ENCODE data around the gene NAGA. TPM values are rescaled to one million over a fixed set of nuclear protein-coding genes. Genes with fewer than 3 reads are reported as not detected.
"Not testable (repeated sequence)": the region's sequence is repeated elsewhere in the genome, so short reads cannot be mapped to it uniquely, and the experiment has no call there.

Gene NAGA
- total RNA-seq: 10 to 100 TPM in 3 of 4 donors, 1 to 10 TPM in 1; 9.5 to 44.0 (median 28.8) TPM

- Histone ChIP-seq H3K4me3 (peak within 1 kb of the TSS; percentile 67 to 69), H3K4me1 (peaks cover 0 to 20% of the 10 kb centered on the region in 2 donors), H3K9me3 (no peaks in the 10 kb centered on the region), H3K27me3 (no peaks in the 10 kb centered on the region), H3K36me3 (no peaks in the 10 kb centered on the region), H3K27ac (peak within 1 kb of the TSS; percentile 89 to 94)
- intact Hi-C loops (cut with DNase I; ENCODE audit: low total_unique reads): no loop called here
- peak; percentile 86 to 90 for TF ChIP-seq POLR2A (IDR thresholded peaks at IDR 0.05)
- TF ChIP-seq, protein P1, sequence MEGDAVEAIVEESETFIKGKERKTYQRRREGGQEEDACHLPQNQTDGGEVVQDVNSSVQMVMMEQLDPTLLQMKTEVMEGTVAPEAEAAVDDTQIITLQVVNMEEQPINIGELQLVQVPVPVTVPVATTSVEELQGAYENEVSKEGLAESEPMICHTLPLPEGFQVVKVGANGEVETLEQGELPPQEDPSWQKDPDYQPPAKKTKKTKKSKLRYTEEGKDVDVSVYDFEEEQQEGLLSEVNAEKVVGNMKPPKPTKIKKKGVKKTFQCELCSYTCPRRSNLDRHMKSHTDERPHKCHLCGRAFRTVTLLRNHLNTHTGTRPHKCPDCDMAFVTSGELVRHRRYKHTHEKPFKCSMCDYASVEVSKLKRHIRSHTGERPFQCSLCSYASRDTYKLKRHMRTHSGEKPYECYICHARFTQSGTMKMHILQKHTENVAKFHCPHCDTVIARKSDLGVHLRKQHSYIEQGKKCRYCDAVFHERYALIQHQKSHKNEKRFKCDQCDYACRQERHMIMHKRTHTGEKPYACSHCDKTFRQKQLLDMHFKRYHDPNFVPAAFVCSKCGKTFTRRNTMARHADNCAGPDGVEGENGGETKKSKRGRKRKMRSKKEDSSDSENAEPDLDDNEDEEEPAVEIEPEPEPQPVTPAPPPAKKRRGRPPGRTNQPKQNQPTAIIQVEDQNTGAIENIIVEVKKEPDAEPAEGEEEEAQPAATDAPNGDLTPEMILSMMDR (IDR thresholded peaks at IDR 0.05): peak in 1 of 4 experiments; percentile 15
- peak; percentile 94 to 96 for DNase-seq
Measured at GRCh38 chr22:42070517-42071422, at the start of gene NAGA. TSS of gene NAGA (minus strand) at chr22:42070812. CDS start at chr22:42070297, 515 bp downstream.

DNA sequence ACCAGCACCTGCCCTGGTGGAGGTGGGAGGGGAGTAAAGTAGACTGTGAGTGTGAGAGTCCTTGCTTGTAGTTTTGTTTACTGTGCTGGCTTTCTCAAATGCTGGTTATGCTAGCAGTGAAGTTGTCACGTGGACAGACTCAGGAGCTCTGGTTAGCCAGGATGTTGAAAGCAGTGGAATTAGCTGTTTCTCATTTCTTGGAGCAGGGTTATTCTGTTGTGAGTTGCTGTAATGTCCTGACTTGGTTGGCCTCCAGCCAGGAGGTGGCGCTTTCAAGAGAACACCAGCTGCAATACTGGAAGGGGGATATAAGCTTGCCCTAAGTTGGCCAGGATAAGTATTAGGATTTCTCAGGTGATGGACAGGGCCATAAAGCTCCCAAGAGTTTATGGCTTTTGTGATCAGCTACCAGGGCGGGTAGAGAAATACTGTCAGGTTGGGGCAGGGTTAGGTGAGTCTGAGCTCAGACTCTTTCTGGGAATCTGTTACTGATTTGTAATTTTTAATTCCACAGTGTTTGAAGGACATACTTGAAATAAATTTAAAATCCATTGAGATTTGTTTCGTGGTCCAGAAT lies 46.3 kb upstream of the NAGA start:
- no peak overlapping the region for H3K4me3 ChIP-seq
- H3K36me3 ChIP-seq: no peaks in the 10 kb centered on the region
- no peak overlapping the region for H3K27ac ChIP-seq
- TF ChIP-seq, protein P1 (IDR thresholded peaks at IDR 0.05): no peak
- no peak for TF ChIP-seq POLR2A (IDR thresholded peaks at IDR 0.05)
- peaks cover 0 to 4% of the 10 kb centered on the region in 2 donors for H3K9me3 ChIP-seq
- DNase-seq: no peak
- intact Hi-C loops (cut with DNase I; ENCODE audit: low total_unique reads): no loop called here
- no peaks in the 10 kb centered on the region for H3K4me1 ChIP-seq
- H3K27me3 ChIP-seq: no peaks in the 10 kb centered on the region

GRCh38 chr22:42115420-42115830 lies 44.8 kb upstream of the NAGA start:
- H3K27ac ChIP-seq; H3K4me1 ChIP-seq; H3K36me3 ChIP-seq; H3K9me3 ChIP-seq; DNase-seq; H3K4me3 ChIP-seq; intact Hi-C loops (cut with DNase I; ENCODE audit: low total_unique reads); H3K27me3 ChIP-seq: not testable (repeated sequence)

DNA sequence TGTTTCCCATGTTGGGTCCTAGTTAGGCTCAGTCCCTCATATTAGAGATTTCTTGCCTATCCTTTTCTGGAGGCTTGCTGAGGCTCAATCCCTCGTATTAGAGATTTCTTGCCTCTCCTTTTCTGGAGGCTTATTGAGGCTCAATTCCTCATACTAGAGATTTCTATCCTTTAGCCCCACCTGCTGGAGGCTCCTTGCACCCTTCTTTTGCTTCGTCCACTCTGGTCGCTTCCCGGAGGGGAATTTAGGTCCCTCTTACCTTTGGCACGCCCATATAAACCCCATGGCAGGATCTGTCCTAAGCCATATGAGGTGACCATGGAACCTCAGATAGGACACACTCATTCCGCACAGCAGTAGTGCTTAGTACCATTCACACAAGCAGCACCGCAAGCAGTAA lies 44.1 kb upstream of the NAGA start:
- no peak for TF ChIP-seq POLR2A (IDR thresholded peaks at IDR 0.05)
- TF ChIP-seq, protein P1 (IDR thresholded peaks at IDR 0.05): no peak
- Histone ChIP-seq H3K4me1 (no peaks in the 10 kb centered on the region), H3K36me3 (no peaks in the 10 kb centered on the region), H3K4me3 (no peak overlapping the region), H3K27me3 (no peaks in the 10 kb centered on the region), H3K27ac (no peak overlapping the region), H3K9me3 (peaks cover 0 to 4% of the 10 kb centered on the region in 2 donors)
- DNase-seq: no peak
- intact Hi-C loops (cut with DNase I; ENCODE audit: low total_unique reads): no loop called here

DNA sequence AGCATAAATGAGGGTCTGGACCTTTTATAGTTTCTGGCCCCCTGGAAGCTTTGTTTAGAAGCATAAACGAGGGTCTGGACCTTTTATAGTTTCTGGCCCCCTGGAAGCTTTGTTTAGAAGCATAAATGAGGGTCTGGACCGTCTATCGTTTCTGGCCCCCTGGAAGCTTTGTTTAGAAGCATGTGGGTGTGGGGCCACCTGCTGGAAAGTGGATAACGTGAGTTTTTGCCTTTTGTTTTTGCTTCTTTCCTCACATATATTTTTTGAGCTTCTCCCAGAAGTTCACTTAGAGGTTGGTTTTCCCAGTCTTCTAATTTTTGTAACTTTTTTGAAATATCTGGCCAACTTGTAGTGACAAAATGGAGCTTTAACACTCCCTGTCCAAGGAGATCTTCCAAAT lies 42.2 kb upstream of the NAGA start:
- H3K27ac ChIP-seq; H3K4me1 ChIP-seq; H3K9me3 ChIP-seq; intact Hi-C loops (cut with DNase I; ENCODE audit: low total_unique reads); H3K36me3 ChIP-seq; H3K27me3 ChIP-seq; DNase-seq; H3K4me3 ChIP-seq: not testable (repeated sequence)
- TF ChIP-seq, protein P1 (IDR thresholded peaks at IDR 0.05): peak in 1 of 4 experiments; percentile 4
